NCI-H460 (cell line): ENCODE data around the gene ACP4. TPM values are rescaled to one million over a fixed set of nuclear protein-coding genes. Genes with fewer than 3 reads are reported as not detected.
"Not testable (repeated sequence)": the region's sequence is repeated elsewhere in the genome, so short reads cannot be mapped to it uniquely, and the experiment has no call there.

Experiments
- DNase-seq: peaks from one replicate; pipeline ENCODE4 v3.0.0-alpha.2; 2016; ENCODE audit warnings: low read depth; ENCODE audit errors: extremely low read depth
- total RNA-seq: library from RNA; depleted of rRNA; stranded (reverse); fragments of >200 nt; shearing (Covaris generic); gene quantifications from 2 replicates; pipeline ENCODE4 v1.2.3, GENCODE V29; 2014

ACP4 gene
- total RNA-seq, 1 experiment from 2014 or later = not detected

GRCh38 chr19:50796634-50797428, 6.6 kb downstream of the ACP4 start:
- no peak for DNase-seq

GRCh38 chr19:50797429-50797780, 7.2 kb downstream of the ACP4 start:
- no peak for DNase-seq

- DNase-seq = no peak
Measured at GRCh38 chr19:50797781-50798658, 7.8 kb downstream of the ACP4 start.

- DNase-seq = no peak
Measured at GRCh38 chr19:50798659-50799546, 8.7 kb downstream of the ACP4 start.

GRCh38 chr19:50799547-50799851, 9.3 kb downstream of the ACP4 start:
- DNase-seq = no peak

GRCh38 chr19:50801107-50801506, 10.9 kb downstream of the ACP4 start:
- no peak for DNase-seq

- no peak for DNase-seq
Measured at GRCh38 chr19:50803633-50804419, 13.6 kb downstream of the ACP4 start.

GRCh38 chr19:50804420-50805272, 14.4 kb downstream of the ACP4 start:
- DNase-seq = peak; percentile 97

- no peak for DNase-seq
Measured at GRCh38 chr19:50808856-50809255, 18.6 kb downstream of the ACP4 start.

- not testable (repeated sequence) for DNase-seq
Measured at GRCh38 chr19:50811622-50812238, 21.5 kb downstream of the ACP4 start.

GRCh38 chr19:50812474-50812873, 22.3 kb downstream of the ACP4 start:
- no peak for DNase-seq

- no peak for DNase-seq
Measured at GRCh38 chr19:50814883-50815282, 24.7 kb downstream of the ACP4 start.

GRCh38 chr19:50815439-50815838, 25.2 kb downstream of the ACP4 start:
- no peak for DNase-seq

- peak; percentile 54 for DNase-seq
Measured at GRCh38 chr19:50817941-50818858, 28.0 kb downstream of the ACP4 start.

GRCh38 chr19:50818859-50819472, 28.8 kb downstream of the ACP4 start:
- DNase-seq = no peak

GRCh38 chr19:50819636-50820035, 29.4 kb downstream of the ACP4 start:
- DNase-seq = no peak

- DNase-seq = no peak
Measured at GRCh38 chr19:50820086-50820485, 29.9 kb downstream of the ACP4 start.
